HEK293 (cell line): ENCODE results near the gene PTGDR2.

Experiments
- BCL11B ChIP-seq: fragments of 450-650 bp; formaldehyde crosslinking; IDR thresholded peaks from 2 replicates; pipeline ENCODE4 v1.5.1; 2016; ENCODE audit warnings: low read depth, missing biosample characterization, missing genetic modification characterization
- ZBTB17 ChIP-seq: fragments of 450-650 bp; formaldehyde crosslinking; IDR thresholded peaks from 2 replicates; pipeline ENCODE4 v1.5.1; 2016; ENCODE audit warnings: missing biosample characterization, missing genetic modification characterization
- ZNF248 ChIP-seq: fragments of 450-650 bp; formaldehyde crosslinking; IDR thresholded peaks from 2 replicates; pipeline ENCODE4 v1.5.1; 2017; ENCODE audit warnings: missing biosample characterization, missing genetic modification characterization
- ZNF555 ChIP-seq: fragments of 450-650 bp; formaldehyde crosslinking; conservative IDR thresholded peaks from 2 replicates; pipeline ENCODE4 v1.5.1; 2017; ENCODE audit warnings: missing biosample characterization, mild to moderate bottlenecking, missing genetic modification characterization, inconsistent platforms
- ZNF701 ChIP-seq: fragments of 450-650 bp; formaldehyde crosslinking; IDR thresholded peaks from 2 replicates; pipeline ENCODE4 v1.5.1; 2016; ENCODE audit warnings: missing biosample characterization, missing genetic modification characterization
- TF ChIP-seq, protein P1 (sequence below): fragments of 450-650 bp; formaldehyde crosslinking; IDR thresholded peaks from 2 replicates; pipeline ENCODE4 v1.5.1; 2016; ENCODE audit warnings: missing biosample characterization, missing genetic modification characterization
- TF ChIP-seq, protein P2 (sequence below): fragments of 450-650 bp; formaldehyde crosslinking; IDR thresholded peaks from 2 replicates; pipeline ENCODE4 v1.5.1; 2016; ENCODE audit warnings: missing biosample characterization, missing genetic modification characterization

DNA sequence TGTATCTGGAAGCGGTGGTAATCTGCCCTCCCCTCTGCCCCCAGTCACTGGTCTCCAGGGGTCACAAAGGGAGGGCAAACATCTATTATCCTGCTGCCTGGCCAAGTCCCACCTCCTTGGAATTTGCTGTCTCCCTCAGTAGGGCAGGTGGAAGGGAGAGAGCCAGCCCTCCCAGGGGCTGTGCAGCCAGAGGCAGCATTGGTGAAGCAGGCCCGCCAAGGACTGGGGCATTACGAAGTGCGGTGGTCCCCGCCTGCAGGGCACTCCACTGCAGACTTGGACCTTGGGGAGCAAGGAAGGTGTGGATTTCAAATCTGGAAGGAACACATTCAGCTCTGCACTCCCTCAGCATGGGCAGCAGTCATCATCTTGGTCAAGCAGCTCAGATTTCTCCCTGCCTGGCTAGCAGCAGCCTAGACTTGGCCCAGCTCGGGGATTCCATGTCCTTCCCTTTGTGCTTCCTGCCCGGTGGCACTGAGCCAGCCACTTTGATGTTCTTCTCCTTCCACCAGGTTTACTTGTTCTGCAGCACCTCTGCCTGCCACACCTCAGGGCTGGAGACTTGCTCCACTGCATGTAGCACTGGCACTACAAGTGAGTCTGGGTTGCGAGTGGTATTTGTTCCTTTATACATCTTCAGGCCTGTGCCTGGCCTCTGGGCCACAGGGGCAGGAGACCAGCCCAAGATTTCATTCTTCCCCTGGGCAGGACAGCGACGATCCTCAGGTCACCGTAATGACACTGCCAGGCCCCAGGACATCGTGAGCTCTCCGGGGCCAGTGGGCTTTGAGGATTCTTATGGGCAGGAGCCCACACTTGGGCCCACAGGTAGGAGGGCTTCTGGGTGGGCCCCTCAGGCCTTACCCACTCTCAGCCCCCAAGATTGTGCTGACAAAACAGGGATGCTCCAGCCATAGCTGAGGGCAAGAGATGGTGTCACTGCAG lies 18.9 kb upstream of the PTGDR2 start:
- TF ChIP-seq, protein P1, sequence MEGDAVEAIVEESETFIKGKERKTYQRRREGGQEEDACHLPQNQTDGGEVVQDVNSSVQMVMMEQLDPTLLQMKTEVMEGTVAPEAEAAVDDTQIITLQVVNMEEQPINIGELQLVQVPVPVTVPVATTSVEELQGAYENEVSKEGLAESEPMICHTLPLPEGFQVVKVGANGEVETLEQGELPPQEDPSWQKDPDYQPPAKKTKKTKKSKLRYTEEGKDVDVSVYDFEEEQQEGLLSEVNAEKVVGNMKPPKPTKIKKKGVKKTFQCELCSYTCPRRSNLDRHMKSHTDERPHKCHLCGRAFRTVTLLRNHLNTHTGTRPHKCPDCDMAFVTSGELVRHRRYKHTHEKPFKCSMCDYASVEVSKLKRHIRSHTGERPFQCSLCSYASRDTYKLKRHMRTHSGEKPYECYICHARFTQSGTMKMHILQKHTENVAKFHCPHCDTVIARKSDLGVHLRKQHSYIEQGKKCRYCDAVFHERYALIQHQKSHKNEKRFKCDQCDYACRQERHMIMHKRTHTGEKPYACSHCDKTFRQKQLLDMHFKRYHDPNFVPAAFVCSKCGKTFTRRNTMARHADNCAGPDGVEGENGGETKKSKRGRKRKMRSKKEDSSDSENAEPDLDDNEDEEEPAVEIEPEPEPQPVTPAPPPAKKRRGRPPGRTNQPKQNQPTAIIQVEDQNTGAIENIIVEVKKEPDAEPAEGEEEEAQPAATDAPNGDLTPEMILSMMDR (tag by site-specific recombination) = no peak
- TF ChIP-seq ZNF701 (tag by site-specific recombination) (no peak), ZNF248 (tag by site-specific recombination) (no peak), ZBTB17 (tag by site-specific recombination) (no peak), BCL11B (tag by site-specific recombination) (no peak), ZNF555 (no peak)
- TF ChIP-seq, protein P2, sequence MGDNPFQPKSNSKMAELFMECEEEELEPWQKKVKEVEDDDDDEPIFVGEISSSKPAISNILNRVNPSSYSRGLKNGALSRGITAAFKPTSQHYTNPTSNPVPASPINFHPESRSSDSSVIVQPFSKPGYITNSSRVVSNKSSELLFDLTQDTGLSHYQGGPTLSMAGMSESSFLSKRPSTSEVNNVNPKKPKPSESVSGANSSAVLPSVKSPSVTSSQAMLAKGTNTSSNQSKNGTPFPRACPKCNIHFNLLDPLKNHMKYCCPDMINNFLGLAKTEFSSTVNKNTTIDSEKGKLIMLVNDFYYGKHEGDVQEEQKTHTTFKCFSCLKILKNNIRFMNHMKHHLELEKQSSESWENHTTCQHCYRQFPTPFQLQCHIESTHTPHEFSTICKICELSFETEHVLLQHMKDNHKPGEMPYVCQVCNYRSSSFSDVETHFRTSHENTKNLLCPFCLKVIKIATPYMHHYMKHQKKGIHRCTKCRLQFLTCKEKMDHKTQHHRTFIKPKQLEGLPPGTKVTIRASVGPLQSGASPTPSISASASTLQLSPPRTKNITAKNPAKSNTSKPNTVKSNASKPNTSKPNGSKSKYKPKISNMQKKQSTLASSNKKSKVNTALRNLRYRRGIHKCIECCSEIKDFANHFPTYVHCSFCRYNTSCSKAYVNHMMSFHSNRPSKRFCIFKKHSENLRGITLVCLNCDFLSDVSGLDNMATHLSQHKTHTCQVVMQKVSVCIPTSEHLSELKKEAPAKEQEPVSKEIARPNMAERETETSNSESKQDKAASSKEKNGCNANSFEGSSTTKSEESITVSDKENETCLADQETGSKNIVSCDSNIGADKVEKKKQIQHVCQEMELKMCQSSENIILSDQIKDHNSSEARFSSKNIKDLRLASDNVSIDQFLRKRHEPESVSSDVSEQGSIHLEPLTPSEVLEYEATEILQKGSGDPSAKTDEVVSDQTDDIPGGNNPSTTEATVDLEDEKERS = no peak
